Measurements from ENCODE around the gene AGBL3. TPM values are rescaled to one million over a fixed set of nuclear protein-coding genes. Genes with fewer than 3 reads are reported as not detected.

The AGBL3 gene
- total and polyA plus RNA-seq, 2 of the 8 experiments (the other 6 are each of a cell fraction or from before 2014, with no cell fraction given) = 1.1 to 1.9 TPM

GRCh38 chr7:134963036-134963435, 23.3 kb upstream of the AGBL3 start:
- CTCF ChIA-PET (ENCODE audit: partially characterized antibody) = interaction anchor here (0.6 to 1.1 kb wide), 4 partner anchors 10 to 753 kb away, joined by 3 to 7 read pairs (median 4); no protein-coding TSS in a partner anchor
- no peak overlapping the region for H3K27ac ChIP-seq (ENCODE audit: low read depth, low read length)
- no peak for FAIRE-seq

More at GRCh38 chr7:134963036-134963435, 23.3 kb upstream of the AGBL3 start:
- Histone ChIP-seq H3K9ac (replicated peaks in 1 of 4; ENCODE audit: extremely low read depth in 1 of 4, low read depth in 3 of 4, low read length in 3 of 4) (no peak overlapping the region), H2AFZ (ENCODE audit: low read length) (no peak overlapping the region), H3K79me1 (ENCODE audit: low read depth, low read length) (no peaks in the 10 kb centered on the region), H2AK5ac (ENCODE audit: low read depth, low read length) (no peak overlapping the region), H3K14ac (ENCODE audit: insufficient read length) (no peak overlapping the region), H3K4me2 (ENCODE audit: insufficient read depth in 1 of 2, low read depth in 2 of 2, low read length in 2 of 2) (no peak overlapping the region), H3K4me3 (ENCODE audit: extremely low read depth in 1 of 4, insufficient read depth in 2 of 4, low read depth in 3 of 4, low read length in 4 of 4) (no peak overlapping the region), H4K20me1 (replicated peaks in 1 of 2; ENCODE audit: control insufficient read depth in 1 of 2, insufficient read depth in 2 of 2, low read length in 2 of 2) (no peaks in the 10 kb centered on the region), H3K23ac (ENCODE audit: insufficient read length) (no peak overlapping the region), H2BK20ac (ENCODE audit: low read length) (no peak overlapping the region), H3K56ac (replicated peaks; ENCODE audit: insufficient read length, low read depth, low read length) (no peak overlapping the region), H3K9me3 (ENCODE audit: insufficient read depth in 2 of 2, low read depth in 1 of 2, low read length in 1 of 2) (no peaks in the 10 kb centered on the region), H4K8ac (ENCODE audit: extremely low read depth, insufficient read depth, low read length) (no peak overlapping the region), H3K18ac (ENCODE audit: extremely low read depth, low read length) (no peak overlapping the region), H2BK5ac (ENCODE audit: low read depth, low read length) (no peak overlapping the region), H2BK120ac (replicated peaks; ENCODE audit: low read depth, low read length) (no peak overlapping the region), H2BK15ac (ENCODE audit: low read length) (no peak overlapping the region), H3K79me2 (ENCODE audit: control insufficient read depth in 1 of 2, insufficient read depth in 2 of 2, low read length in 2 of 2) (no peaks in the 10 kb centered on the region), H3K4me1 (replicated peaks in 1 of 4; ENCODE audit: control insufficient read depth in 3 of 4, insufficient read depth in 4 of 4, low read length in 3 of 4) (no peaks in the 10 kb centered on the region), H3K23me2 (ENCODE audit: low read depth, low read length) (no peaks in the 10 kb centered on the region), H3K27me3 (replicated peaks in 1 of 4; ENCODE audit: control insufficient read depth in 3 of 4, extremely low read depth in 1 of 4, insufficient read depth in 3 of 4, low read length in 3 of 4) (no peaks in the 10 kb centered on the region), H2BK12ac (ENCODE audit: low read depth, low read length) (no peak overlapping the region), H3K4ac (replicated peaks; ENCODE audit: insufficient read length, low read depth, low read length) (no peak overlapping the region), H4K91ac (replicated peaks; ENCODE audit: insufficient read length, low read length) (no peak overlapping the region), H4K5ac (ENCODE audit: insufficient read length, low read depth, low read length) (no peak overlapping the region), H3K36me3 (ENCODE audit: control insufficient read depth in 2 of 4, insufficient read depth in 4 of 4, low read length in 3 of 4) (peaks cover 0 to 48% (median 25%) of the 10 kb centered on the region in 4 experiments; a peak in 7 of 8 replicates)
- no peak for DNase-seq (ENCODE audit: low read depth in 1 of 2, low spot score in 2 of 2)
- TF ChIP-seq NRF1 (IDR thresholded peaks at IDR 0.05; ENCODE audit: low read depth, low read length) (no peak), BACH1 (IDR thresholded peaks at IDR 0.05; ENCODE audit: low read length) (no peak), YY1 (IDR thresholded peaks at IDR 0.05; ENCODE audit: low read depth, low read length) (no peak), GTF2F1 (IDR thresholded peaks at IDR 0.05; ENCODE audit: borderline replicate concordance, low read depth, low read length) (no peak)
- POLR2A ChIA-PET (ENCODE audit: partially characterized antibody) = interaction anchor here (1.2 kb wide), 1 partner anchor 24 kb away, joined by 3 read pairs; the partner anchor contains the start of gene AGBL3
- WGBS, 2 experiments (ENCODE audit: extremely low coverage in 1 of 2, insufficient coverage in 1 of 2, insufficient read length in 1 of 2, insufficient replicate concordance in 2 of 2, low coverage in 1 of 2, low lambda C conversion rate in 2 of 2, missing lambda C conversion rate in 1 of 2) = 93% methylated on average over 4 of the region's 4 CpGs; no CpG with 5 or more reads in 1 of the 2 experiments

Data from H1 (cell line).